ENCODE data around the gene PRAF2. TPM values are rescaled to one million over a fixed set of nuclear protein-coding genes. Genes with fewer than 3 reads are reported as not detected.

The PRAF2 gene
- total and polyA plus RNA-seq, 9 donors: 4.2 to 29.8 (median 22.3) TPM

- Histone ChIP-seq H3K9me3 (replicated peaks; ENCODE audit: control insufficient read depth, low read depth, low read length) (no peaks in the 10 kb centered on the region), H3K27me3 (ENCODE audit: control insufficient read depth, insufficient read depth, low read length) (no peaks in the 10 kb centered on the region), H3K36me3 (ENCODE audit: control insufficient read depth, insufficient read depth, low read length) (peaks cover 27% of the 10 kb centered on the region), H3K27ac (ENCODE audit: low read length) (no peak overlapping the region), H3K4me3 (ENCODE audit: low read length) (no peak overlapping the region), H3K4me1 (ENCODE audit: control insufficient read depth, insufficient read depth, low read length) (no peaks in the 10 kb centered on the region)
- DNase-seq: no peak
- WGBS (ENCODE audit: insufficient coverage): no CpG with 5 or more reads among the region's 2 CpGs
Measured at GRCh38 chrX:49108641-49109040, 34.8 kb upstream of the PRAF2 start.

GRCh38 chrX:49106930-49107329 lies 33.1 kb upstream of the PRAF2 start:
- Histone ChIP-seq H3K27ac (ENCODE audit: low read length) (no peak overlapping the region), H3K4me1 (ENCODE audit: control insufficient read depth, insufficient read depth, low read length) (no peaks in the 10 kb centered on the region)
- WGBS (ENCODE audit: insufficient coverage): 48% methylated on average over 5 of the region's 7 CpGs

GRCh38 chrX:49106296-49106695 lies 32.5 kb upstream of the PRAF2 start:
- Histone ChIP-seq H3K36me3 (ENCODE audit: control insufficient read depth, insufficient read depth, low read length) (peaks cover 9% of the 10 kb centered on the region), H3K27me3 (ENCODE audit: control insufficient read depth, insufficient read depth, low read length) (no peaks in the 10 kb centered on the region), H3K4me3 (ENCODE audit: low read length) (no peak overlapping the region), H3K27ac (ENCODE audit: low read length) (no peak overlapping the region), H3K9me3 (replicated peaks; ENCODE audit: control insufficient read depth, low read depth, low read length) (no peaks in the 10 kb centered on the region), H3K4me1 (ENCODE audit: control insufficient read depth, insufficient read depth, low read length) (no peaks in the 10 kb centered on the region)
- 92% methylated on average over 4 of the region's 4 CpGs for WGBS (ENCODE audit: insufficient coverage)
- no peak for DNase-seq

More at GRCh38 chrX:49106930-49107329, 33.1 kb upstream of the PRAF2 start:
- DNase-seq: peak; percentile 12
- H3K27me3 ChIP-seq (ENCODE audit: control insufficient read depth, insufficient read depth, low read length): no peaks in the 10 kb centered on the region
- H3K4me3 ChIP-seq (ENCODE audit: low read length): no peak overlapping the region
- H3K36me3 ChIP-seq (ENCODE audit: control insufficient read depth, insufficient read depth, low read length): peaks cover 13% of the 10 kb centered on the region
- no peaks in the 10 kb centered on the region for H3K9me3 ChIP-seq (replicated peaks; ENCODE audit: control insufficient read depth, low read depth, low read length)

- H3K9me3 ChIP-seq (replicated peaks; ENCODE audit: control insufficient read depth, low read depth, low read length): no peaks in the 10 kb centered on the region
- H3K27ac ChIP-seq (ENCODE audit: low read length): no peak overlapping the region
- no peaks in the 10 kb centered on the region for H3K27me3 ChIP-seq (ENCODE audit: control insufficient read depth, insufficient read depth, low read length)
- no CpG with 5 or more reads among the region's 3 CpGs for WGBS (ENCODE audit: insufficient coverage)
- no peaks in the 10 kb centered on the region for H3K36me3 ChIP-seq (ENCODE audit: control insufficient read depth, insufficient read depth, low read length)
- no peak overlapping the region for H3K4me3 ChIP-seq (ENCODE audit: low read length)
- H3K4me1 ChIP-seq (ENCODE audit: control insufficient read depth, insufficient read depth, low read length): no peaks in the 10 kb centered on the region
- DNase-seq: no peak
Measured at GRCh38 chrX:49103637-49104036, 29.8 kb upstream of the PRAF2 start.

- Histone ChIP-seq H3K9me3 (replicated peaks; ENCODE audit: control insufficient read depth, low read depth, low read length) (peaks cover 2% of the 10 kb centered on the region), H3K27me3 (ENCODE audit: control insufficient read depth, insufficient read depth, low read length) (no peaks in the 10 kb centered on the region), H3K36me3 (ENCODE audit: control insufficient read depth, insufficient read depth, low read length) (no peaks in the 10 kb centered on the region), H3K4me1 (ENCODE audit: control insufficient read depth, insufficient read depth, low read length) (no peaks in the 10 kb centered on the region), H3K27ac (ENCODE audit: low read length) (no peak overlapping the region), H3K4me3 (ENCODE audit: low read length) (no peak overlapping the region)
- no peak for DNase-seq
- 70% methylated on average over 4 of the region's 9 CpGs for WGBS (ENCODE audit: insufficient coverage)
Measured at GRCh38 chrX:49102190-49102589, 28.4 kb upstream of the PRAF2 start.

GRCh38 chrX:49101629-49101984 lies 27.8 kb upstream of the PRAF2 start:
- peak overlapping the region; percentile 63 for H3K4me3 ChIP-seq (ENCODE audit: low read length)
- peaks cover 2% of the 10 kb centered on the region for H3K9me3 ChIP-seq (replicated peaks; ENCODE audit: control insufficient read depth, low read depth, low read length)
- H3K36me3 ChIP-seq (ENCODE audit: control insufficient read depth, insufficient read depth, low read length): no peaks in the 10 kb centered on the region
- WGBS (ENCODE audit: insufficient coverage): 38% methylated on average over 7 of the region's 9 CpGs
- H3K27ac ChIP-seq (ENCODE audit: low read length): peak overlapping the region; percentile 20
- no peaks in the 10 kb centered on the region for H3K4me1 ChIP-seq (ENCODE audit: control insufficient read depth, insufficient read depth, low read length)
- no peak for DNase-seq
- H3K27me3 ChIP-seq (ENCODE audit: control insufficient read depth, insufficient read depth, low read length): no peaks in the 10 kb centered on the region

- WGBS (ENCODE audit: insufficient coverage): 45% methylated on average over 61 of the region's 74 CpGs
- DNase-seq: peak; percentile 96
- peak overlapping the region; percentile 69 for H3K27ac ChIP-seq (ENCODE audit: low read length)
- no peaks in the 10 kb centered on the region for H3K36me3 ChIP-seq (ENCODE audit: control insufficient read depth, insufficient read depth, low read length)
- no peaks in the 10 kb centered on the region for H3K4me1 ChIP-seq (ENCODE audit: control insufficient read depth, insufficient read depth, low read length)
- peaks cover 2% of the 10 kb centered on the region for H3K9me3 ChIP-seq (replicated peaks; ENCODE audit: control insufficient read depth, low read depth, low read length)
- H3K27me3 ChIP-seq (ENCODE audit: control insufficient read depth, insufficient read depth, low read length): no peaks in the 10 kb centered on the region
- H3K4me3 ChIP-seq (ENCODE audit: low read length): peak overlapping the region; percentile 63
Measured at GRCh38 chrX:49100704-49101628, 27.2 kb upstream of the PRAF2 start.

GRCh38 chrX:49096419-49096818 lies 22.6 kb upstream of the PRAF2 start:
- no peaks in the 10 kb centered on the region for H3K4me1 ChIP-seq (ENCODE audit: control insufficient read depth, insufficient read depth, low read length)
- no peaks in the 10 kb centered on the region for H3K27me3 ChIP-seq (ENCODE audit: control insufficient read depth, insufficient read depth, low read length)
- H3K27ac ChIP-seq (ENCODE audit: low read length): no peak overlapping the region
- no peak for DNase-seq
- WGBS (ENCODE audit: insufficient coverage): 93% methylated on average over 3 of the region's 4 CpGs
- peaks cover 2% of the 10 kb centered on the region for H3K9me3 ChIP-seq (replicated peaks; ENCODE audit: control insufficient read depth, low read depth, low read length)
- H3K4me3 ChIP-seq (ENCODE audit: low read length): no peak overlapping the region
- no peaks in the 10 kb centered on the region for H3K36me3 ChIP-seq (ENCODE audit: control insufficient read depth, insufficient read depth, low read length)

- H3K27me3 ChIP-seq (ENCODE audit: control insufficient read depth, insufficient read depth, low read length): no peaks in the 10 kb centered on the region
- no peak overlapping the region for H3K27ac ChIP-seq (ENCODE audit: low read length)
- H3K4me3 ChIP-seq (ENCODE audit: low read length): no peak overlapping the region
- WGBS (ENCODE audit: insufficient coverage): no CpG with 5 or more reads among the region's 4 CpGs
- H3K4me1 ChIP-seq (ENCODE audit: control insufficient read depth, insufficient read depth, low read length): no peaks in the 10 kb centered on the region
- H3K36me3 ChIP-seq (ENCODE audit: control insufficient read depth, insufficient read depth, low read length): no peaks in the 10 kb centered on the region
- DNase-seq: no peak
- H3K9me3 ChIP-seq (replicated peaks; ENCODE audit: control insufficient read depth, low read depth, low read length): no peaks in the 10 kb centered on the region
Measured at GRCh38 chrX:49089553-49089952, 15.8 kb upstream of the PRAF2 start.

GRCh38 chrX:49082271-49082871 lies 8.6 kb upstream of the PRAF2 start:
- WGBS (ENCODE audit: insufficient coverage): 86% methylated on average over 3 of the region's 4 CpGs
- peaks cover 9% of the 10 kb centered on the region for H3K4me1 ChIP-seq (ENCODE audit: control insufficient read depth, insufficient read depth, low read length)
- H3K9me3 ChIP-seq (replicated peaks; ENCODE audit: control insufficient read depth, low read depth, low read length): no peaks in the 10 kb centered on the region
- DNase-seq: no peak
- H3K4me3 ChIP-seq (ENCODE audit: low read length): no peak overlapping the region
- peaks cover 5% of the 10 kb centered on the region for H3K36me3 ChIP-seq (ENCODE audit: control insufficient read depth, insufficient read depth, low read length)
- no peak overlapping the region for H3K27ac ChIP-seq (ENCODE audit: low read length)
- H3K27me3 ChIP-seq (ENCODE audit: control insufficient read depth, insufficient read depth, low read length): no peaks in the 10 kb centered on the region

Measured in muscle of leg (tissue), 11 donors.